Measurements from ENCODE around the gene GHSR. TPM values are rescaled to one million over a fixed set of nuclear protein-coding genes. Genes with fewer than 3 reads are reported as not detected.
A peak's percentile ranks its signal among the peaks of the same experiment; 100 is the strongest.

The GHSR gene
- total RNA-seq, 1 experiment from 2014 or later: not detected

DNA sequence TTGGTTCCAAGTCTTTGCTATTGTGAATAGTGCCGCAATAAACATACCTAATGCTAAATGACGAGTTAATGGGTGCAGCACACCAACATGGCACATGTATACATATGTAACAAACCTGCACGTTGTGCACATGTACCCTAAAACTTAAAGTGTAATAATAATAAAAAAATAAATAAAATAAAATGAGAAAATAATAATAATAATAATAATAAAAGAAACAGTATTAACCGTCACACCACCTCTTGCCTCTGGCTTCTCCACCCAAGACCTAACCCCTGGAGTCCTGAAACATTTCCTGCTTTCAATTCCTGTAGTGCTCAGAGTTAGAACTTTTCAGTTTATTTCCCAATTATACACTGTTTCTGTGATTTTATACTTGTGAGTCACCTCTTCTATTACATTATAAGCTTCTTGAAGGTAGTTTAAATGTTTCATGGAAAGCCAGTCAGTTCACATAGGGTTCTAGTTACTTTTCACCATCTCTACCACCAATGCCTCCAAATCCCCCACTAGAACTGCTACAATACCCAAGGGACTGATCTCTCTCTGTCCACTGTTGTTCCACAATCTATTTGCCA is 18.4 kb upstream of the GHSR start:
- peak overlapping the region; percentile 75 for H3K4me2 ChIP-seq (ENCODE audit: low read length)
- no peaks in the 10 kb centered on the region for H3K79me2 ChIP-seq (ENCODE audit: insufficient read depth, low read length)
- RAD21 ChIA-PET (ENCODE audit: low non-redundant PET in 1 of 2, low total read pairs in 2 of 2, uncharacterized antibody in 2 of 2, unreplicated experiment in 2 of 2): no interaction called here
- no peak for ATAC-seq
- no peaks in the 10 kb centered on the region; a peak in 1 of 4 replicates for H3K9me3 ChIP-seq (ENCODE audit: control insufficient read depth in 1 of 2, insufficient read depth in 1 of 2, low read depth in 1 of 2, low read length in 2 of 2)
- DNase-seq (ENCODE audit: low read depth, low spot score): no peak
- H3K36me3 ChIP-seq (ENCODE audit: control insufficient read depth in 1 of 2, insufficient read depth in 2 of 2, low read length in 2 of 2): no peaks in the 10 kb centered on the region
- intact Hi-C loops (cut with micrococcal nuclease): no loop called here
- no TSS peak for BruUV-seq (replicated peaks)
- CTCF ChIA-PET: interaction anchor here (1.2 to 2.0 kb wide), 2 partner anchors 8 to 10 kb away, joined by 3 to 15 read pairs; no protein-coding TSS in a partner anchor
- TF ChIP-seq SIN3A (IDR thresholded peaks at IDR 0.05; ENCODE audit: low read depth): no peak
- TF ChIP-seq JUND (IDR thresholded peaks at IDR 0.05): no peak
- TF ChIP-seq, protein P1, sequence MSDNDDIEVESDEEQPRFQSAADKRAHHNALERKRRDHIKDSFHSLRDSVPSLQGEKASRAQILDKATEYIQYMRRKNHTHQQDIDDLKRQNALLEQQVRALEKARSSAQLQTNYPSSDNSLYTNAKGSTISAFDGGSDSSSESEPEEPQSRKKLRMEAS (IDR thresholded peaks at IDR 0.05): no peak
- TF ChIP-seq, protein P2, sequence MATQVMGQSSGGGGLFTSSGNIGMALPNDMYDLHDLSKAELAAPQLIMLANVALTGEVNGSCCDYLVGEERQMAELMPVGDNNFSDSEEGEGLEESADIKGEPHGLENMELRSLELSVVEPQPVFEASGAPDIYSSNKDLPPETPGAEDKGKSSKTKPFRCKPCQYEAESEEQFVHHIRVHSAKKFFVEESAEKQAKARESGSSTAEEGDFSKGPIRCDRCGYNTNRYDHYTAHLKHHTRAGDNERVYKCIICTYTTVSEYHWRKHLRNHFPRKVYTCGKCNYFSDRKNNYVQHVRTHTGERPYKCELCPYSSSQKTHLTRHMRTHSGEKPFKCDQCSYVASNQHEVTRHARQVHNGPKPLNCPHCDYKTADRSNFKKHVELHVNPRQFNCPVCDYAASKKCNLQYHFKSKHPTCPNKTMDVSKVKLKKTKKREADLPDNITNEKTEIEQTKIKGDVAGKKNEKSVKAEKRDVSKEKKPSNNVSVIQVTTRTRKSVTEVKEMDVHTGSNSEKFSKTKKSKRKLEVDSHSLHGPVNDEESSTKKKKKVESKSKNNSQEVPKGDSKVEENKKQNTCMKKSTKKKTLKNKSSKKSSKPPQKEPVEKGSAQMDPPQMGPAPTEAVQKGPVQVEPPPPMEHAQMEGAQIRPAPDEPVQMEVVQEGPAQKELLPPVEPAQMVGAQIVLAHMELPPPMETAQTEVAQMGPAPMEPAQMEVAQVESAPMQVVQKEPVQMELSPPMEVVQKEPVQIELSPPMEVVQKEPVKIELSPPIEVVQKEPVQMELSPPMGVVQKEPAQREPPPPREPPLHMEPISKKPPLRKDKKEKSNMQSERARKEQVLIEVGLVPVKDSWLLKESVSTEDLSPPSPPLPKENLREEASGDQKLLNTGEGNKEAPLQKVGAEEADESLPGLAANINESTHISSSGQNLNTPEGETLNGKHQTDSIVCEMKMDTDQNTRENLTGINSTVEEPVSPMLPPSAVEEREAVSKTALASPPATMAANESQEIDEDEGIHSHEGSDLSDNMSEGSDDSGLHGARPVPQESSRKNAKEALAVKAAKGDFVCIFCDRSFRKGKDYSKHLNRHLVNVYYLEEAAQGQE (IDR thresholded peaks at IDR 0.05; ENCODE audit: low read depth): no peak
- TF ChIP-seq YY1 (IDR thresholded peaks at IDR 0.05; ENCODE audit: extremely low read depth, insufficient replicate concordance, low read depth, low read length): no peak
- TF ChIP-seq EGR1 (IDR thresholded peaks at IDR 0.05; ENCODE audit: low read depth): no peak
- TF ChIP-seq ELF1 (IDR thresholded peaks at IDR 0.05; ENCODE audit: borderline replicate concordance, low read depth): no peak
- TF ChIP-seq FOSL1 (IDR thresholded peaks at IDR 0.05; ENCODE audit: low read depth): no peak
- TF ChIP-seq RAD21 (IDR thresholded peaks at IDR 0.05; ENCODE audit: low read depth): no peak
- no peak for TF ChIP-seq CTCF (IDR thresholded peaks at IDR 0.05 in 2 of 3, conservative IDR thresholded peaks at IDR 0.05 in 1 of 3; ENCODE audit: borderline replicate concordance in 1 of 3, insufficient read depth in 1 of 3, low read depth in 2 of 3, low read length in 2 of 3)
- no peak for TF ChIP-seq EZH2 (IDR thresholded peaks at IDR 0.05)
- TF ChIP-seq POLR2AphosphoS5 (IDR thresholded peaks at IDR 0.05; ENCODE audit: low read depth, low read length): no peak
- no peak for TF ChIP-seq ATF3 (IDR thresholded peaks at IDR 0.05)
- TF ChIP-seq POLR2A (IDR thresholded peaks at IDR 0.05; ENCODE audit: borderline replicate concordance, extremely low read depth, insufficient read depth, insufficient read length): no peak
- no peak for TF ChIP-seq SP1 (IDR thresholded peaks at IDR 0.05; ENCODE audit: low read depth)
- H3K9me2 ChIP-seq (ENCODE audit: insufficient read depth): no peaks in the 10 kb centered on the region
- POLR2A ChIA-PET: interaction anchor here (1.5 kb wide), 1 partner anchor 10 kb away, joined by 3 read pairs; no protein-coding TSS in a partner anchor
- 0 out of 2 replicates have a peak overlapping the region, but pooled peaks have one; percentile 3 for H3K9ac ChIP-seq (ENCODE audit: low read length)
- no peaks in the 10 kb centered on the region for H4K20me1 ChIP-seq (ENCODE audit: insufficient read depth)
- peaks cover 27 to 34% of the 10 kb centered on the region in 2 experiments for H3K4me1 ChIP-seq (ENCODE audit: control insufficient read depth in 1 of 2, insufficient read depth in 2 of 2, low read length in 2 of 2)
- no peaks in the 10 kb centered on the region for H3K27me3 ChIP-seq (ENCODE audit: insufficient read depth, low read length)
- peak overlapping the region in 1 of 2 experiments; percentile 46; a peak in 1 of 4 replicates for H3K4me3 ChIP-seq (replicated peaks in 1 of 2; ENCODE audit: low read depth in 1 of 2, low read length in 2 of 2)
- peak overlapping the region; percentile 96 for H2AFZ ChIP-seq (ENCODE audit: low read depth, low read length, poor library complexity, severe bottlenecking)
- peak overlapping the region; percentile 60 for H3K27ac ChIP-seq (ENCODE audit: low read depth, low read length)
